HG03064 (cell line): ENCODE data around the gene SLC17A9.
"Not testable (repeated sequence)": the region's sequence is repeated elsewhere in the genome, so short reads cannot be mapped to it uniquely, and the experiment has no call there.

Source experiments
- ATAC-seq: cut with Tn5 transposase; IDR thresholded peaks from one replicate; pipeline ENCODE4 v1.9.1; 2021; ENCODE audit warnings: low read depth; ENCODE audit not compliant: unreplicated experiment

SLC17A9 gene

DNA sequence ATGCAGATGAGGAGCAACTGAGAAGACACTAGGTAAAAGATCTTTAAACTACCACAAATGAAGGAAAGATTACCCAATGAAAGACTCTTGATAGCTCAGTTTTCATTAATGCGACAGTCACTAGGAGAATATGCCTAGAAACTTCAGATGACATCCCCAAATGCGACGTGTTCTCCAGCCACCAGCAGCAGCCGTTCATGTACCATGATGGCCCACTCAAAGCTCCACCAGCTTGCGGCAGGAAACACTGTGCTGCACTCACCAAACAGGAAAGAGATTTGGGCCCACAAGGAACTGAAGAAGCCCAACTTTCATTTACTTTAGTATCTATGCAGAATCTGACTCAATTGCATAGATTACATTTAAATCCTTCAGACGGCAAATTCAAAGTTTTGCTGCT lies 33.7 kb upstream of the SLC17A9 start:
- no peak for ATAC-seq

DNA sequence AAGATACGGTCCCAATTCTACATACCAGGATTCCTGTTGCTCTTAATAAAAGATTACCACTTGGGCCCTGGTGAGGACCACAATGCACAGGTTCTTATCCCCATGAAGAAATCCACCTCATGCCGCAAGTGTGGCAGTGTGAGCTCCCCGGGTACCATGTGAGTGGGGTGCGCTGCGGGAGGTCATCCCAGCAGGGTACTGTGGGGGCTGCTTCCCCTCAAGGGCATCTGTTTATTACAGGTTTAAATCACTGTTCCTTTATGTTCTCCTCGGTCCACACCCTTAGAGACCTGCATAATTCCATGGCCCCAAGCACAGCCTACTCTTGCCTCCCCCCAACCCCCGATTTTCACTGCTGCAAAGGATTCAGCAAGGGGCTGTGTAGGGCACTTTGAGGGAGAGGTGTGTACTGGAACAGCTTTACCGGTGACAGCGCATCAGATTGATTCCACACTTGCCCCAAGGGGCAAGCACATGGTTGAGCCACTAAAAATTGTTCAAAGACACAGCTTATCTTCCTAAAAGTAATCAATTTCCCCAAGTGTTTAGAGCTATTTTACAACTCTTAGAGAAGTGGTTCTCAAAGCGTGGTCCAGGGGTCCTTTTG lies 32.4 kb upstream of the SLC17A9 start:
- ATAC-seq, result no peak

DNA sequence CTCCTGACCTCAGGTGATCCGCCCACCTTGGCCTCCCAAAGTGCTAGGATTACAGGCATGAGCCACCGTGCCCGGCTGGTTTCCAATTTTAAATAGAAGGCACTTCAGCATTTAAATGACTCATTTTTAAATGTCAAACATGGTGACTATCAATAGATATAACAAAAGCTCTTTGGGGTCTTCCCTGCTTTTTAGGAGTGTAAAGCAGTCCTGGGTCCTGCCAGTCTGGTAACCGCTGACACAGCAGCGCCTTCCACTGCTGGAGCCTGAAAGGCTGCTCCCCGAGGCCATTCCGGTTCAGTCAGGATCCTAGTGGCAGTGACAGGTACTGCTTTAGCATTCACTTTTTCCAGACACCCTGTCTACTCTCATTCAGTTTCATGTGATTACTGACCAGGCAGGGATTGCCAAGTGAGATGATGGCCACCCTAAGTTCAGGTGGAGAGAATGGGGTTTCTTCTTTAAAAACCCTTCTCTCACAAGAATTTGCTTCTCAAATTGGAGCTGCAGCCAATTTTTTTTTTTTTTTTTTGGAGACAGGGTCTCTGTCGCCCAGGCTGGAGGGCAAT lies 31.3 kb upstream of the SLC17A9 start:
- no peak for ATAC-seq

DNA sequence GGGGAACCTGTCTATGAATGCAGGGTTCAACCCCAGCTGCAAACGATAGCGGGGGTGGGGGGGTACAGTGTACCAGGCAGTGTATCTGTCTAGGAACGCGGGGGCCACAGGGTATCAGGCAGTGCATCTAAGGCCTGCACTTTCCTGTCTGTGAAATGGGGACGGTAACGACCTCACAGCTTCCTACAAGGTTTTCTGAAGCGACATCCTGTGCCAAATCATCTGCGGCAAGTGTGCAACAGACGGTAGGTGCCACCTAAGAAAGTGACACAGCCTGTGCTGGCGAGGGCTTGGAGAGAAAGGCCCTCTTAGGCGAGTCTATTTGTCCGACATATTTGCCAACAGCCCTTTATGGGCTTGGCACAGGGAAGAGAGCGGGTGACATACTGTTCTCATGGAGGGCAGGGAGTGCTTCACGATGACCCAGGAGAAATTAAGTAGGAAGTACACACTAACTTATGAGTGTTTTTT lies 30.0 kb upstream of the SLC17A9 start:
- no peak for ATAC-seq

DNA sequence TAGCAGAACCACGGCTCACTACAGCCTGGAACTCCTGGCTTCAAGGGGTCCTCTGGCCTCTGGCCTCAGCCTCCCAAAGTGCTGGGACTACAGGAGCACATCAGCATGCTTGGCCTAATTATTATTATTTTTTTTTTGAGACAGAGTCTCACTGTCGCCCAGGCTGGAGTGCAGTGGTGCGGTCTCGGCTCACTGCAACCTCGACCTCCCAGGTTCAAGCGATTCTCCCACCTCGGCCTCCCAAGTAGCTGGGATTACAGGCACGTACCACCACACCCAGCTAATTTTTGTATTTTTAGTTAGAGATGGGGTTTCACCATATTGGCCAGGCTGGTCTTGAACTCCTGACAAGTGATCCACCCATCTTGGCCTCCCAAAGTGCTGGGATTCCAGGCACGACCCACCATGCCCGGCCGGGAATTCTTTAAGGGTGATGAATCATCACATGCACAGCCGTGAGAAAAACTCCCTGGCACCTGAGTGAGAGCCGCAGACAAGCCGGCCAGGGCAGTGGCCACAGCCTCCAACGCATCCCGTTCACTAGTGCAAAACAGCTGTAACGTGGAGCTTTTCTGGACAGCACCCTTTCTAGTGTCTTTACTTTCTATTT lies 29.3 kb upstream of the SLC17A9 start:
- ATAC-seq, result not testable (repeated sequence)

DNA sequence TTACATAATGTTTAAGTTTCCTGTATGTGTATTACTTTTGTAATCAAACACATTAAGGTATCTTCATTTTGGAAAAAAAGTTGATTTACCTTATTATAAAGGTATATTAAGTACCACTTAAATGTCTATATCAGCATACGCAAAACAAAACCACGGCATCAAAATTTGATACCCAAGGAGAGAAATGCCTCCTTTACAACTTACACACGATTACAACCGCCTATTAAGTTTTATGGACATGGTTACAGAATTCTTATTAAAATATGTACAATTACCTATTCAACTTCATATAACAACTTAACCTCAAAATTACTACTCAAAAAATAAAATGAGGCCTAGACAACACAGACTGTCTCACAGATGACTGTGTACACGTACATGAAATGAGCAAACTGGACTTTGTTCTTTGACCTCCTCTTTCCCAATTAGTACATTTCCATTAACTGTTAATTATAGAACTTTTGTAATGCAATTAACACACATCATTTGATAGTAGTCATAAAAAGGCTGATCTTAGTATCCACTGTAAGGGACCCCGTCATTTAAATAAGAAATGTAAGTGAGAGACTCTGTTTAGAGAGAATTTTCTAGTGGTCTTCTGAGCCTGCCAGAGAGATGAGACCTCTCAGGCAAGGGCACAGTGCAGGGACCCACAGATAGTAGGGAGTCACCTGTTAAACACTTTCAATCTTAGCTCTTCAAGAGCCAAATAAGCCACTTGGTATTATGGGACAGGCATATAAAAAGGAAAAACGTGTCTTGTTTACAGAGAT lies 28.7 kb upstream of the SLC17A9 start:
- no peak for ATAC-seq

DNA sequence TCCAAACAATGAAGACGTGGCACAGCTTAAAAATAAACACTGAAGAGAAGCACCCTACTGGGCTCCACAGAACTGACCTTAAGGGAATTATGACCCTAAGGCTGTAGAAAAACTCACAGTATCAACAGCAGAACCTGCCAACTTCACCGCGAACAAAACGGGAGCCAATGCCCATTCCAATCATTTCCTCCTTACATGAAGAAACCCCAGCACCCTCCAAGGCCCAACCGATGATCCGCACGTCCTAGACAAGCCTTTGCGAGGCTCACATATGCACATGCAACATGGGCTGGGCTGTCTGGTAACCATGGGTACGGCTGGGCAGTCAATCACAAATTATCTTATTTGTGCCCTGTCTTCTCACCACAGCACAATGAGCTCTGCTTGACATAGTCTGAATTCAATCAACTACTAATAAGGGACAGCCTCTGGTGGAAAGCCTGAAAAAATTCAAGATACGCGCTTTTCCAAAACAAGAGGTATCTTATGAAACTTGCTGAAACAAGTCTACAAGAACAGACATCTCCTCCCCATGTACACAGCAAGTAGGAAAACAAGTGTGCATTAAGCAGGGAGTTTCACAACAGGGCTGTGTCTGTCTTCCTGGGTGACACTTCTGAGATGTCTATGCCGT lies 27.9 kb upstream of the SLC17A9 start:
- no peak for ATAC-seq

DNA sequence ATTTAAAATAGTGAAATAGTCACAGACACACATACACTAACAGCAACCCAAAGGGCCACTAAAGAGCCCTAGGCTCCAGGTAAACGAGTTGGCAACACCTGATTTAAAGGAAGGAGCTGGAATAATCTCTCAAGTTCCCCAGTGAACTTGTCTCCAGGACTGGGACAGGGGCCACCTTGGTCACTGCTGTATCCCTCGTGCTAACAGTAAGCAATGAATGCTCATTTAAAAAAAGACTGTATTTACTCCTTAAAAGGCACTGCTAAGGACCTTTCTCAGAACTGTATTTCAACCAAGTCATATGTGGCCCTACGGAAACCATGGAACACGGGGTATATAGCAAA lies 27.5 kb upstream of the SLC17A9 start:
- ATAC-seq, result no peak

DNA sequence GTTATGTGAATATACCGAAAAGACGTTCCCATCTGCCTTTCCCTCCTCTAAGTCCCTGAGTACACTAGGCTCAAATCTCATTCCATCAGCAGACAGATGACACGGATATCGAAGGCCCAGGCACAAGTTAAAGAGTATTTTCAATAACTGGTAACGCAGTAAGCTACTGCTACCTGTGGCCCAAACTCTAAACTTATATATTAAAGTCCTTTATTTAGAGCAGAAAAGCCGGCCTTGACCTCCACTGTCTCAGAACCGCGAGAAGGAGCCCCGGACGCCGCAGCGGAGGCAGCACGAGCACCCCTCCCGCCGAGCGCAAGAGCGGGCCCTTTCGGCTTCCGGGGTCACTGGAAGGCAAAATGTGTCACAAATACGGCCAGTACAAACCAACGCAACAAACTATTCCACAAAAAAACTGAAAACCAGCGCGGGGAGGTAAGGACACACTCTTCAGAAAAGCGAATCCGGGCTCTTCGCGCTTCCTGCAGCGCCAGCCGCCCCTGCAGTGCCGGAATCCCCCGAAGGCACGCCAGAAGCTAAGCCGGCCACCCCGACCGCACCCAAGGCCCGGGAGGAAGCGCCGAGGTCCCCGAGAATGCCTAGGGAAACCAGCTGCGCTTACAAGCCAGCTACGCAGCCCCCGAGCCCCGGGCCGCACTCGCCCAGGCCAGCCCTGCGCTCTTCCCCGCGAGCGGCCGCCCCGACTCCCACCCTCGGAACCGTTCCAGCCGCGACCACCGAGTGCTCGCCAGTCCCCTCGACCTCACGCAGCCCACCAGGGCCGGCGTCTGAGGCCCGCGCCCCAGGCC lies 26.9 kb upstream of the SLC17A9 start:
- ATAC-seq, result peak; percentile 16

DNA sequence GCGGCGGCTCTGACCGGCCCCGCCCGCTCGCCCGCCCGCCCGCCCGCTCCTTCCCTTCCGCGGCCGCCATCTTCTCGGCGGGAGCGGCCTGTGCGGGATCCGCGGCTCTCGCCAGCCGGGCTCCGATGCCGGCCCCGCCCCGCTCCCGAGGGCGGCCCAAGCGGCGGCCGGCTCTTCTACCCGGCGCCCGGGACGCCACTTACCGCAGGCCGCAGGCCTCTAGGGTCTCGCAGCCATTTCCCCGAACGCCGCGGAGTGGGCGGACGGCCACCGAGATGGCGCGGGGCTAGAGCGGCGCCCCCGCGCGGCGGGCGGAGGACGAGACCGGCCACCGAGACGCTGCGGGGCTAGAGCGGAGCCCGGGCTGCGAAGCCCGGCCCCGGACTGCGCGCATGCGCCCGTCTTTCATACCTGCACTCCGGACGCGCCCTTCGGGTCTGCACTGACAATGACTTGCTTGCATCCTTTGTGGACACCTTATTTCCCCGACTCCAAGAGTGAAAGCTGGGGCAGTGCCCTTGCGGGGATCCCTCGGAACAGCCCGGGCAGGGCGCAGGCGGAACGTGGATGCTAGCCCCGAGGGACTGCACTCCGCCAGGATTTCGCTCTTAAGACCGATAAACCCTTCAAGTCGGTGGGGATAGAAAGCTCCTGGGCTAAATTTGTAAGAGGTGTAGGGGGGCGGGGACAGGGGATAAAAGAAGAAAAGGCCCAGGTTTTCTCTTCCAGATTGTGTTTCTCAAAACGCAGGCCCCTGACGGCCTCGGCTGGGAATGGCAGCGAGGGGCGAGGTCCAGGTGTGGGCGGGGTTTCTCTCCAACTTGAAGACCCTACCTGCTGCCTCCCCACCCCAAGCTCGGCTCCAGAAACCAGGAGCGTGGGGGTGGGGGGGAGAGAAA lies 26.0 kb upstream of the SLC17A9 start, which contains the start of gene DIDO1:
TSS of gene DIDO1 (minus strand) at position 277 of the 899 bp plus-strand sequence.
- ATAC-seq, result peak; percentile 54

DNA sequence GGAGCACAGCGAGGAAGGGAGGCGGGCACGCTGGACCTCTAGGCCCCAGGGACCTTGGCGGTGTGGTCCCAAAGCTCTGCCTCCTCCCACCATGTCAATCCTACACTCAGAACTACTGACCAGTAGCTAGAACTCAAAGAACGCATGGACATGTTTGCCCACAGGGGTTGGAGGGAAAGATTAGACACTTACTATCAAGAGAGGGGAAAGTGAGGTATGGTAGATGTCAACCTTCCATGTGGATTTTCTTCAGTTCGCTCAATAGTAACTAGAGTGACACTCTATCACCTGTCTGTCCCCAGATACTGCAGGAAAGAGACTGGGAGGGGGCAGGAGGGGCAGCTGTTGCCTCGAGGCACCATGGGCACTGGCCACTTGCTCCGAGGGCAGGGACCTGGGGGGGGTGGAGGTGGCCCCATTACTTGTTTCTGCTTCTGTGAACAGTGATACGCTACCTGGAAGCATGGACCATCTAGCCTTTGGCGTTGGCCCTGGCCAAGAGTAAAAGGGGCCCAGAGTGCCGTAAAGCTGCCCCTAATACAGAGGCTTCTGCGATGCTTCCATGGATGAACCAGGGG lies 25.3 kb upstream of the SLC17A9 start:
- no peak for ATAC-seq

DNA sequence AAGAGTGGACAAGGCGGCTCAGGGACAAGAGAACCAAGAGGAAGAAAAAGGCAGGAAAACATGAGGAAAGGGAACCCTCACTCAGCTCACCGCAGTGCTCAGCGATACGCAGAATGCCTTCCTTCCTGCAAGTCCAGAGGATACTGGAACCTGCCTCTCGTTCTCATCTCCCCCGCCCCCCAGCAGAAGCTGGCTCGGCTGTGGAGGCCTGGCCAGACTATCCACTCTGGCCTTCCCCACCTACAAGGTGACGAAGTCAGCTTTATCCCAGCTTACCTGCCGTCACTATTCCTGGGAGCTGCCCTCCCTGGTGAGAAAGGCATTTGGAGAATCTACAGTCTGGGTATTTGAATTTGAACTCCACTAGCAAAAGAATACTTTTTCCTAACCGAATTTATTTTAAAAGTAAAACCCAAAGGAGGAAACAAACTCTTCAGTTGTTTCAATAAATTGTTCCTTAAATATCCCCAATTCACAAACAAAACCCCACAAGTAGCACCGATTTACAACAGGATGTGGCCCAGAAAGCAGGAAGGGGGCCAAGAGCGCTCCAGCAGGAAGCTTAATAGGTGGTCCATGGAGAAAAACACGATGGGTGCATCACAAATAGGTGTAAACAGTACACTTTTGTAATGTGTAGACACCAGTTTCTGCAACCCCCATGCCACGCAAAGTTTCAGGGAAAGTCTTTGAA lies 24.1 kb upstream of the SLC17A9 start:
- ATAC-seq, result no peak

DNA sequence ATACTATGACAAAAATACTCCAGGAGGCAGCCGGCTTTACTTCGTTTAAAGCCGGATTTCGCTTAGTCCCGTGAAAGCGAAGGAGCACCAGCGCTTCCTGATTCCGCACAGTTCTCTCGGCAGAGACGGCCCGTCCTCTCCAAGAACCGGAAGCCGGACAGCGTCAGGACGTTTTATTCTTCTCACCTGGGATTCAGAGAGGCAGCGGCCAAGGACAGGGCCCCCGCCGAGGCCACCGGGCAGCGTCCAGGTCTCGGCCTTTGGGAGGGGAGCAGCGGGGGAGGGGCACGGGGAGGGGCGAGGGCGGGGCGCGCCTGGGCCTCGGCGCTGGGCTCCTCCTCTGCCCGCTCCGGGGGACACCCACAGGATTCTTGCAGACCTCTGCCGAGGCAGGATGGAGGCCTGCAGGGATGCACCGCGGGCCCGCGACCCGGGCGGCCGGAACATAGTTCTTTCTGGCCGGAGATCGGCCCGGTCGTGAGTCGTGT lies 23.4 kb upstream of the SLC17A9 start:
- no peak for ATAC-seq

DNA sequence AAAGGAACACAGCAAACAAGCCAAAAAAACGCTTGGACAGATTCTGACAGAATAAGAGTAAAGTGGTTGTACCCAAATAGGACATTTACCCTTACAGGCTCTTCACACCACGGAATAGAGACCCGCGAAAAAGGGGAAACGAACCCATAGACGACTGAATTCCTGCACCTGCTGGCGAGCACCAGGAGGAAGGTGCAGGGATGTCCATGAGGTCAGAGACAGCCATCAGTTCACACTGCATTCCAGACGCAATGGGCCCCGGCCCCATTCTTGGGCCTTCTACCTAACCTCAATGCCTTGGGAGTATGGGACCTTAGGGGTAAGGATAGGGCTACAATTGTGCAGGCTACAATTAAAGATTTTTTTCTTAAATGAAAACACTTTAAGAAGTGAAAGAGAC lies 21.0 kb upstream of the SLC17A9 start:
- no peak for ATAC-seq

DNA sequence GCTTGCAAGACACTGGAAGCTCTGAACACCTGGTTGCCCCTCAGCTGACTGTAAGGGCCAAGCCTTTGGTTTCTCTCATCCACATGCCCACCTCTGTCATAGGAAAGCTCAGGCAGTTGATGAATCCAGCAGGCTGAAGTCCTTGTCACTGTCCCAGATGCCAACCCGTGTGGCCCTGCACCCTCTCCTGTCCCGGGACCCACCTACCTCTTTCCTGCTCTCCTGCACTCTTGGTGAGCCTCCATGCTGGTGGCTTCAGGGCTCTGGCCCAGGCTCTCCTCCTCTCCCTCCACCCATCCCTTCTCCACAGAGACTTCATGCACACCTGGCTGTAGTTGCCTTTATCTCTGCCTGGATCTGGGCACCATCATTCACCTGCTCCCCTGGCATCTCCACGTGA lies 18.5 kb upstream of the SLC17A9 start:
- ATAC-seq, result no peak

DNA sequence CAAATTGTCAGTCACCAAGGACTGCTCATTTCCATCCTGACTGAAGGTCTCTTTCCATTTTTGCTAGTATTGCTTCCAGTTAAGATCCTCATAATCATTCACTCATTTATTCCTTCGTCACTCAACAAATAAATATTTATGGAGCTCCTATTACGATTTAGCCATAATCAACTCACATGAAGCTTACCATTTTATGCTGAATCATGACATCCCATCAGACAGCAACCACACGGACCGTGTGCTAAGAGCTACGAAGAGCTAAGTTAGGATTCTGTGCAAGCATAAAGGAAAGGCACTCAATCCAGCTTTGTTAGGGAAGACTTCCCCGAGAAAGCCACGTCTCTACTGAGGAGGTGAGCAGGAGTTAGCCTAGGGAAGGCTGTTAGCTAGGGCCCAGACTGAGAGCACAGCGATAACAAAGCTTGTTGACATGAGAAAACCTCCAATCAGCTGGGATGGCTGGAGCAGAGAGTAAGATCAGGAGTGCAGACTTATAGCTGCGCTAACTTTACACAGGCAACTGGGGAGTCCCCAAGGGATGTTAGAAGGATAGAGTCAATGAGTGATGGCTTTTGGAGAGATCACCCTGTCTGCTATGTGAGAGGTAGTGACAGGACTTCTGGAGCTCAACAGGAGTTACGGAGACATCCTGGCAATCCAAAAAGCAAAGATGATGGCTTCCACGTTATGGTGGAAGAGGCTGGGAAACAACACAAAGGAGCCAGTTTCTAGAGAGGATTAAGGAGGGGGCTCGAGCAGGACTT lies 17.1 kb upstream of the SLC17A9 start:
- no peak for ATAC-seq

DNA sequence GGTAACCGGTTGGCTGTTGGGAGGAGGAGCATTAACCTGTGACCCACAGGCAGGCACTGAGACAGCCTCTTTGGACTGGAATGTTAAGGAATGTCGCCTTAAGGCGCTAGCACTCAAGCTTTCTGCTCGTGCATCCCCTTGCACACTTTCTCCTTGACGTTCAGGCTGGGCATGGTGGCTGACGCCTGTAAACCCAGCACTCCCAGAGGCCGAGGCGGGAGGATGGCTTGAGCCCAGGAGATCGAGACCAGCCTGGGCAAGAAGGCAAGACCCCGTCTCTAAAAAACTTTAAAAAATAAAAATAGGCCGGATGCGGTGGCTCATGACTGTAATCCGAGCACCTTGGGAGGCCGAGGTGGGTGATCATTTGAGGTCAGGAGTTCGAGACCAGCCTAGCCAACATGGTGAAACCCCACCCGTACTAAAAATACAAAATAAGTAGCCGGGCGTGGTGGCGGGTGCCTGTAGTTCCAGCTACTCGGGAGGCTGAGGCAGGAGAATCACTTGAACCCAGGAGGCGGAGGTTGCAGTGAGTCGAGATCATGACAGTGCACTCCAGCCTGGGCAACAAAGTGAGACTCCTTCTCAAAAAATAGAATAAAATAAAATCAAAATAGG lies 16.4 kb upstream of the SLC17A9 start:
- ATAC-seq, result no peak
